Right lobe of liver (tissue), 4 donors: ENCODE results near the gene FKBP5.

ENCODE experiments used
- POLR2A ChIP-seq: fragments of 450-650 bp; IDR thresholded peaks from one replicate; pipeline ENCODE4 v1.6.1; 2017; ENCODE audit warnings: antibody characterized with exemption, mild to moderate bottlenecking
- TF ChIP-seq, protein P1 (sequence below), 4 donors: fragments of 200-600 bp in 3 of 4; fragments of 450-650 bp in 1 of 4; IDR thresholded peaks; one replicate each; pipeline versions ENCODE4 v1.5.1 to v1.8.0; 2016 to 2022; ENCODE audit warnings: antibody characterized with exemption in 4 of 4, mild to moderate bottlenecking in 2 of 4
- donor health status: DM: no; HTN: no; CAD: no.
- donor health status: DM: no; HTN: no; CAD: no.
- donor health status: DM: no; HTN: yes; CAD: no.

GRCh38 chr6:35626401-35626800 is 62.3 kb downstream of the FKBP5 start:
- TF ChIP-seq, protein P1, sequence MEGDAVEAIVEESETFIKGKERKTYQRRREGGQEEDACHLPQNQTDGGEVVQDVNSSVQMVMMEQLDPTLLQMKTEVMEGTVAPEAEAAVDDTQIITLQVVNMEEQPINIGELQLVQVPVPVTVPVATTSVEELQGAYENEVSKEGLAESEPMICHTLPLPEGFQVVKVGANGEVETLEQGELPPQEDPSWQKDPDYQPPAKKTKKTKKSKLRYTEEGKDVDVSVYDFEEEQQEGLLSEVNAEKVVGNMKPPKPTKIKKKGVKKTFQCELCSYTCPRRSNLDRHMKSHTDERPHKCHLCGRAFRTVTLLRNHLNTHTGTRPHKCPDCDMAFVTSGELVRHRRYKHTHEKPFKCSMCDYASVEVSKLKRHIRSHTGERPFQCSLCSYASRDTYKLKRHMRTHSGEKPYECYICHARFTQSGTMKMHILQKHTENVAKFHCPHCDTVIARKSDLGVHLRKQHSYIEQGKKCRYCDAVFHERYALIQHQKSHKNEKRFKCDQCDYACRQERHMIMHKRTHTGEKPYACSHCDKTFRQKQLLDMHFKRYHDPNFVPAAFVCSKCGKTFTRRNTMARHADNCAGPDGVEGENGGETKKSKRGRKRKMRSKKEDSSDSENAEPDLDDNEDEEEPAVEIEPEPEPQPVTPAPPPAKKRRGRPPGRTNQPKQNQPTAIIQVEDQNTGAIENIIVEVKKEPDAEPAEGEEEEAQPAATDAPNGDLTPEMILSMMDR (IDR thresholded peaks at IDR 0.05), result no peak
- no peak for TF ChIP-seq POLR2A
